ENCODE data around the gene SKIL. TPM values are rescaled to one million over a fixed set of nuclear protein-coding genes. Genes with fewer than 3 reads are reported as not detected.

The SKIL gene
- total RNA-seq, 1 experiment from 2014 or later, result 15.1 TPM

DNA sequence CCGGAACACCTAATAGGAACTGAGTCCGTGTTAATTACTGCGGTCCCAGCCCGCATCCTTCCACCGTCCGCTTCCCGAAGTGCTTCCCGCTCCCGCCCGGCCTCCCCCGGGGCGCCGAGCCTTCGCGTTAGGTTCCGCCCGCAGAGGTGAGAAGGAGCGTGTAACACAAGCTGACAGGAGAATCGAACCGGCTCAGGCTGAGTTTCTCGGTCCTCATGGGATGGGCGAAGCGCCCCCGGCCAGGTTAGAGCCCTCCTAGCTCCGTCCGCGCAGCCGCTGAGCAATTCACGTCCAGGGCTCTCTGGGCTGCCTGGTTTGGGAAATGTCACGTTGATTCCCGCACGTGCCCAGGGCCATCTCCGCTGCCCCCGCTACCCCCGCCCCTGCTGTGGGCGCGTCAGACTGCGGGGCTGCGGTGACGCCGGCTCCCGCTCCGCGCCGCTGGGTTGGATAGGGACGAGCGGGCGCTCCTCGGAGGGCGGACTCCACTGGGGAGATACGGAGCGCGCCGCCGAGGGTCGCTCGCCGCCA, 62.1 kb downstream of the SKIL start:
- ChIA-PET POLR2A (no interaction called here), RAD21 (ENCODE audit: low non-redundant PET in 1 of 2, low total read pairs in 2 of 2, uncharacterized antibody in 2 of 2, unreplicated experiment in 2 of 2) (no interaction called here), CTCF (no interaction called here)
- no peaks in the 10 kb centered on the region for H3K36me3 ChIP-seq (ENCODE audit: control insufficient read depth in 1 of 2, insufficient read depth in 2 of 2, low read length in 2 of 2)
- H3K4me3 ChIP-seq (replicated peaks in 1 of 2; ENCODE audit: low read depth in 1 of 2, low read length in 2 of 2), result no peak overlapping the region
- no peaks in the 10 kb centered on the region for H3K9me3 ChIP-seq (ENCODE audit: control insufficient read depth in 1 of 2, insufficient read depth in 1 of 2, low read depth in 1 of 2, low read length in 2 of 2)
- BruUV-seq (replicated peaks), result no TSS peak
- no peaks in the 10 kb centered on the region for H3K27me3 ChIP-seq (ENCODE audit: insufficient read depth, low read length)
- no peak overlapping the region for H3K27ac ChIP-seq (ENCODE audit: low read depth, low read length)
- ATAC-seq (no peak), DNase-seq (ENCODE audit: low read depth, low spot score) (no peak)
- no peak overlapping the region for H2AFZ ChIP-seq (ENCODE audit: low read depth, low read length, poor library complexity, severe bottlenecking)
- H4K20me1 ChIP-seq (ENCODE audit: insufficient read depth), result no peaks in the 10 kb centered on the region
- intact Hi-C loops (cut with micrococcal nuclease), result loop anchor here (10.0 kb wide), 1 partner anchor 555 kb away; the partner anchor contains the start of gene LRRC31
- H3K4me1 ChIP-seq (ENCODE audit: control insufficient read depth in 1 of 2, insufficient read depth in 2 of 2, low read length in 2 of 2), result no peaks in the 10 kb centered on the region
- no peaks in the 10 kb centered on the region for H3K79me2 ChIP-seq (ENCODE audit: insufficient read depth, low read length)
- TF ChIP-seq RAD21 (IDR thresholded peaks at IDR 0.05; ENCODE audit: low read depth) (no peak), ZBTB33 (IDR thresholded peaks at IDR 0.05; ENCODE audit: extremely low read depth, insufficient replicate concordance, low read length) (no peak), FOSL1 (IDR thresholded peaks at IDR 0.05; ENCODE audit: low read depth) (no peak), CEBPB (IDR thresholded peaks at IDR 0.05; ENCODE audit: low read depth) (no peak), ZNF274 (IDR thresholded peaks at IDR 0.05; ENCODE audit: low read depth, low read length) (no peak), REST (IDR thresholded peaks at IDR 0.05; ENCODE audit: low read depth) (no peak), SP1 (IDR thresholded peaks at IDR 0.05; ENCODE audit: low read depth) (no peak)
- no peak overlapping the region for H3K9ac ChIP-seq (ENCODE audit: low read length)
- H3K9me2 ChIP-seq (ENCODE audit: insufficient read depth), result no peaks in the 10 kb centered on the region
- H3K4me2 ChIP-seq (ENCODE audit: low read length), result no peak overlapping the region
